Measurements from ENCODE around the gene ATP13A3. TPM values are rescaled to one million over a fixed set of nuclear protein-coding genes. Genes with fewer than 3 reads are reported as not detected.
A peak's percentile ranks its signal among the peaks of the same experiment; 100 is the strongest.
"Not testable (repeated sequence)": the region's sequence is repeated elsewhere in the genome, so short reads cannot be mapped to it uniquely, and the experiment has no call there.

The ATP13A3 gene
- total RNA-seq, 1 donor from 2014 or later = 63.1 TPM

- no peaks in the 10 kb centered on the region for H3K9me3 Mint-ChIP-seq (ENCODE audit: unreplicated experiment)
- H3K4me1 Mint-ChIP-seq (ENCODE audit: unreplicated experiment) = peaks cover 53% of the 10 kb centered on the region
- H3K36me3 Mint-ChIP-seq (ENCODE audit: unreplicated experiment) = no peaks in the 10 kb centered on the region
- no peaks in the 10 kb centered on the region for H3K27me3 Mint-ChIP-seq (ENCODE audit: unreplicated experiment)
- no peak for DNase-seq (ENCODE audit: extremely low spot score, unreplicated experiment)
- no peak for TF ChIP-seq CTCF (IDR thresholded peaks at IDR 0.05)
- H3K27ac Mint-ChIP-seq (ENCODE audit: unreplicated experiment) = peak overlapping the region; percentile 64
- H3K4me3 Mint-ChIP-seq (ENCODE audit: unreplicated experiment) = peak overlapping the region; percentile 3
Observed at GRCh38 chr3:194505791-194506415, 19.1 kb upstream of the ATP13A3 start.

GRCh38 chr3:194504861-194505260 lies 18.1 kb upstream of the ATP13A3 start:
- H3K4me3 Mint-ChIP-seq (ENCODE audit: unreplicated experiment) = no peak overlapping the region
- DNase-seq (ENCODE audit: extremely low spot score, unreplicated experiment) = peak; percentile 25
- peak overlapping the region; percentile 64 for H3K27ac Mint-ChIP-seq (ENCODE audit: unreplicated experiment)
- no peak for TF ChIP-seq CTCF (IDR thresholded peaks at IDR 0.05)
- H3K36me3 Mint-ChIP-seq (ENCODE audit: unreplicated experiment) = no peaks in the 10 kb centered on the region
- no peaks in the 10 kb centered on the region for H3K27me3 Mint-ChIP-seq (ENCODE audit: unreplicated experiment)
- H3K9me3 Mint-ChIP-seq (ENCODE audit: unreplicated experiment) = no peaks in the 10 kb centered on the region
- H3K4me1 Mint-ChIP-seq (ENCODE audit: unreplicated experiment) = peaks cover 56% of the 10 kb centered on the region

GRCh38 chr3:194504146-194504545 lies 17.3 kb upstream of the ATP13A3 start:
- no peak overlapping the region for H3K27ac Mint-ChIP-seq (ENCODE audit: unreplicated experiment)
- H3K36me3 Mint-ChIP-seq (ENCODE audit: unreplicated experiment) = no peaks in the 10 kb centered on the region
- H3K27me3 Mint-ChIP-seq (ENCODE audit: unreplicated experiment) = no peaks in the 10 kb centered on the region
- peaks cover 54% of the 10 kb centered on the region for H3K4me1 Mint-ChIP-seq (ENCODE audit: unreplicated experiment)
- H3K4me3 Mint-ChIP-seq (ENCODE audit: unreplicated experiment) = no peak overlapping the region
- H3K9me3 Mint-ChIP-seq (ENCODE audit: unreplicated experiment) = no peaks in the 10 kb centered on the region
- no peak for TF ChIP-seq CTCF (IDR thresholded peaks at IDR 0.05)
- peak; percentile 25 for DNase-seq (ENCODE audit: extremely low spot score, unreplicated experiment)

- H3K36me3 Mint-ChIP-seq (ENCODE audit: unreplicated experiment) = no peaks in the 10 kb centered on the region
- H3K27me3 Mint-ChIP-seq (ENCODE audit: unreplicated experiment) = no peaks in the 10 kb centered on the region
- H3K27ac Mint-ChIP-seq (ENCODE audit: unreplicated experiment) = no peak overlapping the region
- H3K4me3 Mint-ChIP-seq (ENCODE audit: unreplicated experiment) = no peak overlapping the region
- no peak for TF ChIP-seq CTCF (IDR thresholded peaks at IDR 0.05)
- no peaks in the 10 kb centered on the region for H3K9me3 Mint-ChIP-seq (ENCODE audit: unreplicated experiment)
- H3K4me1 Mint-ChIP-seq (ENCODE audit: unreplicated experiment) = peaks cover 49% of the 10 kb centered on the region
- no peak for DNase-seq (ENCODE audit: extremely low spot score, unreplicated experiment)
Observed at GRCh38 chr3:194503081-194503531, 16.3 kb upstream of the ATP13A3 start.

- H3K27ac Mint-ChIP-seq (ENCODE audit: unreplicated experiment) = no peak overlapping the region
- H3K9me3 Mint-ChIP-seq (ENCODE audit: unreplicated experiment) = no peaks in the 10 kb centered on the region
- no peak overlapping the region for H3K4me3 Mint-ChIP-seq (ENCODE audit: unreplicated experiment)
Observed at GRCh38 chr3:194500198-194500597, 13.4 kb upstream of the ATP13A3 start.

GRCh38 chr3:194499516-194499915 lies 12.7 kb upstream of the ATP13A3 start:
- peaks cover 35% of the 10 kb centered on the region for H3K4me1 Mint-ChIP-seq (ENCODE audit: unreplicated experiment)
- not testable (repeated sequence) for H3K9me3 Mint-ChIP-seq (ENCODE audit: unreplicated experiment); H3K4me3 Mint-ChIP-seq (ENCODE audit: unreplicated experiment); H3K36me3 Mint-ChIP-seq (ENCODE audit: unreplicated experiment); H3K27ac Mint-ChIP-seq (ENCODE audit: unreplicated experiment); H3K27me3 Mint-ChIP-seq (ENCODE audit: unreplicated experiment)
- peak; percentile 34 for DNase-seq (ENCODE audit: extremely low spot score, unreplicated experiment)

More at GRCh38 chr3:194500198-194500597, 13.4 kb upstream of the ATP13A3 start:
- no peak for DNase-seq (ENCODE audit: extremely low spot score, unreplicated experiment)
- Mint-ChIP-seq H3K4me1 (ENCODE audit: unreplicated experiment) (peaks cover 35% of the 10 kb centered on the region), H3K27me3 (ENCODE audit: unreplicated experiment) (no peaks in the 10 kb centered on the region), H3K36me3 (ENCODE audit: unreplicated experiment) (no peaks in the 10 kb centered on the region)
- TF ChIP-seq CTCF (IDR thresholded peaks at IDR 0.05) = no peak

All from osteocyte (in vitro differentiated cells).